GM12874 (cell line): ENCODE results near the gene ADAMTS2.

Experiments
- CTCF ChIP-seq: IDR thresholded peaks from 2 replicates; pipeline ENCODE4 v1.5.1; 2011; ENCODE audit warnings: low read depth, mild to moderate bottlenecking, control low read depth, low read length, moderate library complexity; ENCODE audit not compliant: insufficient read depth

ADAMTS2 gene

GRCh38 chr5:179371121-179371510 lies 25.9 kb upstream of the ADAMTS2 start:
- TF ChIP-seq CTCF = no peak

- TF ChIP-seq CTCF = no peak
Observed at GRCh38 chr5:179370490-179371120, 25.3 kb upstream of the ADAMTS2 start.

GRCh38 chr5:179369530-179369884 lies 24.2 kb upstream of the ADAMTS2 start:
- no peak for TF ChIP-seq CTCF

GRCh38 chr5:179368806-179369529 lies 23.7 kb upstream of the ADAMTS2 start:
- TF ChIP-seq CTCF = no peak

GRCh38 chr5:179368126-179368805 lies 23.0 kb upstream of the ADAMTS2 start:
- TF ChIP-seq CTCF = no peak

- TF ChIP-seq CTCF = no peak
Observed at GRCh38 chr5:179367491-179367890, 22.2 kb upstream of the ADAMTS2 start.

- TF ChIP-seq CTCF = no peak
Observed at GRCh38 chr5:179362355-179362754, 17.1 kb upstream of the ADAMTS2 start.
